SJCRH30 (cell line): Measurements from ENCODE around the gene TMEM132C. TPM values are rescaled to one million over a fixed set of nuclear protein-coding genes. Genes with fewer than 3 reads are reported as not detected.

Experiments used
- DNase-seq, 2 experiments: peaks; one replicate each; pipeline ENCODE4 v3.0.0-alpha.2; 2015 to 2020
- H3K27ac ChIP-seq: fragments of 250-450 bp; sonication (Bioruptor Pico); 2 replicates; pipeline ENCODE4 v1.5.1; 2020; ENCODE audit warnings: mild to moderate bottlenecking, moderate library complexity
- H3K27me3 ChIP-seq: fragments of 250-450 bp; sonication (Bioruptor Pico); 2 replicates; pipeline ENCODE4 v1.5.1; 2020; ENCODE audit warnings: mild to moderate bottlenecking, moderate library complexity
- H3K36me3 ChIP-seq: fragments of 250-450 bp; sonication (Bioruptor Pico); 2 replicates; pipeline ENCODE4 v1.5.1; 2020; ENCODE audit warnings: mild to moderate bottlenecking, moderate library complexity
- H3K4me1 ChIP-seq: fragments of 250-450 bp; sonication (Bioruptor Pico); 2 replicates; pipeline ENCODE4 v1.5.1; 2020; ENCODE audit warnings: mild to moderate bottlenecking, moderate library complexity
- H3K4me3 ChIP-seq: fragments of 250-450 bp; sonication (Bioruptor Pico); 2 replicates; pipeline ENCODE4 v1.5.1; 2020; ENCODE audit warnings: mild to moderate bottlenecking, moderate library complexity
- H3K9me3 ChIP-seq: fragments of 250-450 bp; sonication (Bioruptor Pico); replicated peaks from 2 replicates; pipeline ENCODE4 v1.5.1; 2020; ENCODE audit warnings: mild to moderate bottlenecking, moderate library complexity
- total RNA-seq: library from RNA; depleted of rRNA; stranded (reverse); fragments of >200 nt; shearing (Covaris generic); gene quantifications from 2 replicates; pipeline ENCODE4 v1.2.3, GENCODE V29; 2014

TMEM132C gene
- total RNA-seq, 1 experiment from 2014 or later = not detected

- Histone ChIP-seq H3K27me3 (peaks cover 4% of the 10 kb centered on the region; the same call in 1 of the 2 replicates), H3K9me3 (no peaks in the 10 kb centered on the region), H3K36me3 (no peaks in the 10 kb centered on the region), H3K4me3 (no peak overlapping the region), H3K27ac (no peak overlapping the region), H3K4me1 (peaks cover 25% of the 10 kb centered on the region)
- DNase-seq = no peak
Observed at GRCh38 chr12:128548949-128549348, 282.0 kb downstream of the TMEM132C start.

GRCh38 chr12:128549601-128550218 lies 282.7 kb downstream of the TMEM132C start:
- peak overlapping the region; percentile 36; the same call in 1 of the 2 replicates for H3K27ac ChIP-seq
- no peaks in the 10 kb centered on the region for H3K9me3 ChIP-seq
- H3K4me3 ChIP-seq = no peak overlapping the region
- DNase-seq = peak; percentile 25 to 52
- H3K4me1 ChIP-seq = peaks cover 30% of the 10 kb centered on the region
- H3K27me3 ChIP-seq = peaks cover 5% of the 10 kb centered on the region; the same call in 1 of the 2 replicates
- H3K36me3 ChIP-seq = no peaks in the 10 kb centered on the region

GRCh38 chr12:128551266-128551665 lies 284.3 kb downstream of the TMEM132C start:
- Histone ChIP-seq H3K9me3 (no peaks in the 10 kb centered on the region), H3K27me3 (peaks cover 5% of the 10 kb centered on the region; the same call in 1 of the 2 replicates), H3K4me1 (peaks cover 30% of the 10 kb centered on the region), H3K27ac (peak overlapping the region; percentile 36), H3K4me3 (no peak overlapping the region), H3K36me3 (no peaks in the 10 kb centered on the region)
- peak; percentile 61 to 84 for DNase-seq

- H3K4me1 ChIP-seq = peaks cover 25% of the 10 kb centered on the region
- H3K36me3 ChIP-seq = no peaks in the 10 kb centered on the region
- H3K4me3 ChIP-seq = no peak overlapping the region
- peak; percentile 19 to 64 for DNase-seq
- H3K9me3 ChIP-seq = no peaks in the 10 kb centered on the region
- H3K27ac ChIP-seq = no peak overlapping the region; the same call in 1 of the 2 replicates
- peaks cover 5% of the 10 kb centered on the region; the same call in 1 of the 2 replicates for H3K27me3 ChIP-seq
Observed at GRCh38 chr12:128554546-128555304, 287.8 kb downstream of the TMEM132C start.

DNA sequence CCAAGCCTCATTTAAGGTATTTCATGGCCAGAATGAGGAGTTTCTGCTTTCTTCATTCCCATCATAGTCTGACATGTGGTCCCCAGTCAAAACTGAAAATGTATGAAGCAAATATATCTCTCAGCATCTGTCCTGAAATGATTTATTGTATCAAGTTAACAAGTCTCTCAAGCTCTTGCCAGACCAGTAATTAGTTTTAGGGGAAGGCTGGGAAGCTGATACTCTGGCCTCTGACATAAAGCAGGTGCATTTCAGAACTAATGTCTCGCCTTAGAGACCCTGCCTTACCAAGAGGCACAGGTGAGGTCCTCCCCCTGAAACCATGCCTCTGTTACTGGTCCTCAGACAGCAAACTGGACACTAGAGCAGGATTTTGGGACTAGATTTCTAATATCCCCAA lies 290.3 kb downstream of the TMEM132C start:
- DNase-seq = no peak
- H3K4me3 ChIP-seq = no peak overlapping the region
- H3K4me1 ChIP-seq = peaks cover 6% of the 10 kb centered on the region
- no peaks in the 10 kb centered on the region for H3K9me3 ChIP-seq
- H3K36me3 ChIP-seq = no peaks in the 10 kb centered on the region
- H3K27ac ChIP-seq = no peak overlapping the region
- H3K27me3 ChIP-seq = 0 out of 2 replicates have a peak, but pooled peaks cover 5% of the 10 kb centered on the region

- Histone ChIP-seq H3K9me3 (no peaks in the 10 kb centered on the region), H3K4me3 (no peak overlapping the region), H3K27ac (no peak overlapping the region), H3K4me1 (no peaks in the 10 kb centered on the region), H3K27me3 (no peaks in the 10 kb centered on the region), H3K36me3 (no peaks in the 10 kb centered on the region)
- no peak for DNase-seq
Observed at GRCh38 chr12:128564956-128565355, 298.0 kb downstream of the TMEM132C start.

- Histone ChIP-seq H3K27me3 (no peaks in the 10 kb centered on the region), H3K36me3 (no peaks in the 10 kb centered on the region), H3K4me3 (no peak overlapping the region), H3K27ac (no peak overlapping the region), H3K9me3 (no peaks in the 10 kb centered on the region), H3K4me1 (no peaks in the 10 kb centered on the region)
- no peak for DNase-seq
Observed at GRCh38 chr12:128567730-128568129, 300.8 kb downstream of the TMEM132C start.

- Histone ChIP-seq H3K27ac (no peak overlapping the region), H3K4me3 (no peak overlapping the region), H3K36me3 (no peaks in the 10 kb centered on the region), H3K9me3 (no peaks in the 10 kb centered on the region), H3K27me3 (no peaks in the 10 kb centered on the region), H3K4me1 (no peaks in the 10 kb centered on the region)
- DNase-seq = no peak
Observed at GRCh38 chr12:128570191-128571065, 303.5 kb downstream of the TMEM132C start.

GRCh38 chr12:128571906-128572810 lies 305.2 kb downstream of the TMEM132C start:
- Histone ChIP-seq H3K4me1 (no peaks in the 10 kb centered on the region), H3K9me3 (no peaks in the 10 kb centered on the region), H3K36me3 (no peaks in the 10 kb centered on the region), H3K27me3 (no peaks in the 10 kb centered on the region), H3K27ac (no peak overlapping the region), H3K4me3 (no peak overlapping the region)
- DNase-seq = no peak

GRCh38 chr12:128573907-128574306 lies 306.9 kb downstream of the TMEM132C start:
- no peaks in the 10 kb centered on the region for H3K4me1 ChIP-seq
- H3K27ac ChIP-seq = no peak overlapping the region
- H3K4me3 ChIP-seq = no peak overlapping the region
- H3K27me3 ChIP-seq = no peaks in the 10 kb centered on the region
- no peaks in the 10 kb centered on the region for H3K36me3 ChIP-seq
- no peak for DNase-seq
- no peaks in the 10 kb centered on the region for H3K9me3 ChIP-seq

DNA sequence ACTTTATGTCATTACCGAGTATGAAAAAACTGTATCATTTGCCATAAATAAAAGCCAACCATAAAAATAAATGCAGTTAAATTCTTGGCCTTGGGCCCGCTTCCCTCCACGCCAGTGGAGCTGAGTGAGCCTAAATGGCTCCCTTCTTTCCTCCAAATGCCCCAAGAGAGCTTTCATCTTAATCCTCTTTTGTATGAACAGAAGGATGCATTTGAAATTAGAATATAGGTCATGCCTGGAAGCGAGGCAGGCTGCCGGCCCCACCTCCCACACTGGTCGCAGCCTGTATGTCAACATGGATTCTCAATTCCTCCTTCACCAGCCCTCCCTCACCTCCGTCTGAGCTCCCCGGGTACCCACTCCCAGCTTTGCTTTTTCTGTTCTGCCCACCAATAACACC lies 311.1 kb downstream of the TMEM132C start:
- Histone ChIP-seq H3K4me1 (no peaks in the 10 kb centered on the region), H3K4me3 (no peak overlapping the region), H3K27me3 (no peaks in the 10 kb centered on the region), H3K9me3 (no peaks in the 10 kb centered on the region), H3K36me3 (no peaks in the 10 kb centered on the region), H3K27ac (no peak overlapping the region)
- no peak for DNase-seq

GRCh38 chr12:128581321-128581761 lies 314.4 kb downstream of the TMEM132C start:
- DNase-seq = no peak
- Histone ChIP-seq H3K27me3 (no peaks in the 10 kb centered on the region), H3K27ac (no peak overlapping the region), H3K4me3 (no peak overlapping the region), H3K4me1 (no peaks in the 10 kb centered on the region), H3K36me3 (no peaks in the 10 kb centered on the region), H3K9me3 (no peaks in the 10 kb centered on the region)

DNA sequence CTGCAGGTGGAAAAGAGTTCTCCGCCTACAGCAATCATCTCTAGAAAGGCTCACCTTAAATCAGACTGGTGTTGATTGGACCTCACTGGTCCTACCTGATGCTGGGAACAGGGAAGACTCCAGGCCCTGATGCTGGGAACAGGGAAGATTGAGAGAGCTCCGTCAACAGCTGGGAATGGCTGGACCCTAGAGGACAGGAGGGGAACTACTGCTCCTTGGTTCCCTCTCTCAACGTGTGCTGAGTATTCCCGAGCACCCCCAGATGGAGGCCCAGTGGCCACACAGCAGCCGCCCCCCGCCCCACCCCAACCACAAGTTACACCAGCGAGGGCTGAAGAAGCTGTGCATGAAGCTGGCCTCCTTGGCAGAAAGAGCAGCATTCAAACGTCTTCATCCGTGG lies 316.5 kb downstream of the TMEM132C start:
- Histone ChIP-seq H3K4me1 (no peaks in the 10 kb centered on the region), H3K27me3 (no peaks in the 10 kb centered on the region; the same call in 1 of the 2 replicates), H3K27ac (no peak overlapping the region), H3K9me3 (no peaks in the 10 kb centered on the region), H3K36me3 (no peaks in the 10 kb centered on the region), H3K4me3 (no peak overlapping the region)
- DNase-seq = peak in 1 of 2 experiments; percentile 24
